IMR-90 (cell line): ENCODE data around the gene PDZD2. TPM values are rescaled to one million over a fixed set of nuclear protein-coding genes. Genes with fewer than 3 reads are reported as not detected.

Experiments
- ATAC-seq: fragments of 200-7000 bp; cut with Tn5 transposase; 2 replicates; pipeline ENCODE4 v1.9.1; 2020; ENCODE audit warnings: low read depth, mild to moderate bottlenecking, moderate library complexity
- BruUV-seq: library from RNA; stranded (reverse); fragments of 400-500 nt; replicated peaks from 2 replicates; lab custom pipeline; 2021; lab: Mats Ljungman, UMichigan
- CTCF ChIA-PET: fragments of 300-600 bp; formaldehyde crosslinking; extraction: SDS; loops from one replicate; lab custom pipeline; 2021; ENCODE audit warnings: antibody characterized with exemption; lab: Yijun Ruan, JAX
- POLR2A ChIA-PET: fragments of 300-600 bp; sonication (Branson Sonifier 250); formaldehyde crosslinking; loops from one replicate; lab custom pipeline; 2022; ENCODE audit warnings: antibody characterized with exemption; ENCODE audit not compliant: unreplicated experiment; lab: Charles Lee
- DNase-seq: peaks from one replicate; pipeline ENCODE4 v3.0.0; 2013
- H2AFZ ChIP-seq: replicated peaks from 2 replicates; pipeline ENCODE3; 2013; ENCODE audit warnings: low read length, mild to moderate bottlenecking; ENCODE audit not compliant: poor library complexity
- H2AK5ac ChIP-seq: 2 replicates; pipeline ENCODE4 v1.6.1; 2013; ENCODE audit warnings: low read depth, low read length, inconsistent platforms
- H2AK9ac ChIP-seq: replicated peaks from 2 replicates; pipeline ENCODE3; 2013; ENCODE audit warnings: mild to moderate bottlenecking, low read depth, low read length, moderate library complexity; ENCODE audit not compliant: poor library complexity
- H2BK120ac ChIP-seq: 2 replicates; pipeline ENCODE4 v1.6.1; 2013; ENCODE audit warnings: low read depth, low read length, inconsistent platforms
- H2BK15ac ChIP-seq: 3 replicates; pipeline ENCODE4 v1.6.1; 2013; ENCODE audit warnings: low read depth, low read length, inconsistent platforms
- H2BK20ac ChIP-seq: 2 replicates; pipeline ENCODE4 v1.6.1; 2013; ENCODE audit warnings: low read depth, mild to moderate bottlenecking, inconsistent platforms, low read length, moderate library complexity
- H2BK5ac ChIP-seq: 2 replicates; pipeline ENCODE4 v1.6.1; 2013; ENCODE audit warnings: mild to moderate bottlenecking, low read depth, low read length, inconsistent platforms; ENCODE audit not compliant: poor library complexity, severe bottlenecking
- H3K14ac ChIP-seq: replicated peaks from 2 replicates; pipeline ENCODE4 v1.6.1; 2013; ENCODE audit warnings: low read depth, low read length, inconsistent platforms
- H3K18ac ChIP-seq: 2 replicates; pipeline ENCODE4 v1.6.1; 2013; ENCODE audit warnings: low read depth, low read length, control low read depth
- H3K23ac ChIP-seq: 2 replicates; pipeline ENCODE4 v1.6.1; 2013; ENCODE audit warnings: low read depth, low read length, inconsistent platforms
- H3K27ac ChIP-seq: 2 replicates; pipeline ENCODE4 v1.5.1; 2013; ENCODE audit warnings: mild to moderate bottlenecking, control low read depth, low read length; ENCODE audit not compliant: insufficient read depth
- H3K27me3 ChIP-seq: 2 replicates; pipeline ENCODE4 v1.6.1; 2013; ENCODE audit warnings: low read length; ENCODE audit not compliant: control insufficient read depth, insufficient read depth
- H3K36me3 ChIP-seq: 2 replicates; pipeline ENCODE4 v1.6.1; 2013; ENCODE audit warnings: low read length, mixed read lengths; ENCODE audit not compliant: control insufficient read depth, insufficient read depth
- H3K4ac ChIP-seq: 2 replicates; pipeline ENCODE4 v1.6.1; 2013; ENCODE audit warnings: low read depth, low read length, inconsistent platforms
- H3K4me1 ChIP-seq: 2 replicates; pipeline ENCODE4 v1.6.1; 2013; ENCODE audit warnings: low read length, mixed read lengths; ENCODE audit not compliant: control insufficient read depth, insufficient read depth
- H3K4me2 ChIP-seq: 2 replicates; pipeline ENCODE4 v1.6.1; 2013; ENCODE audit warnings: low read depth, mild to moderate bottlenecking, control low read depth, low read length, moderate library complexity
- H3K4me3 ChIP-seq: 2 replicates; pipeline ENCODE4 v1.5.1; 2013; ENCODE audit warnings: low read depth, mild to moderate bottlenecking, control low read depth, low read length, moderate library complexity; ENCODE audit not compliant: insufficient read depth
- H3K56ac ChIP-seq: 2 replicates; pipeline ENCODE4 v1.6.1; 2013; ENCODE audit warnings: low read length, inconsistent platforms; ENCODE audit not compliant: insufficient read depth; ENCODE audit errors: extremely low read depth
- H3K79me1 ChIP-seq, 2 experiments: 2 replicates each; pipeline ENCODE4 v1.6.1; 2013; ENCODE audit warnings: low read length in 2 of 2, inconsistent platforms in 1 of 2, low read depth in 1 of 2
- H3K9ac ChIP-seq: 2 replicates; pipeline ENCODE4 v1.6.1; 2013; ENCODE audit warnings: low read depth, low read length, control low read depth
- H3K9me1 ChIP-seq: 2 replicates; pipeline ENCODE4 v1.6.1; 2013; ENCODE audit warnings: low read length, inconsistent platforms; ENCODE audit not compliant: insufficient read depth
- H3K9me3 ChIP-seq: 2 replicates; pipeline ENCODE4 v1.6.1; 2013; ENCODE audit warnings: low read length; ENCODE audit not compliant: control insufficient read depth, insufficient read depth
- H4K20me1 ChIP-seq: 2 replicates; pipeline ENCODE4 v1.6.1; 2013; ENCODE audit warnings: low read length, inconsistent platforms; ENCODE audit not compliant: insufficient read depth
- H4K5ac ChIP-seq: 2 replicates; pipeline ENCODE4 v1.6.1; 2013; ENCODE audit warnings: mild to moderate bottlenecking, low read depth, low read length, control low read depth
- H4K8ac ChIP-seq, 2 experiments: 2 replicates each; pipeline ENCODE4 v1.6.1; 2013; ENCODE audit warnings: low read depth in 2 of 2, low read length in 2 of 2, control low read depth in 1 of 2, inconsistent platforms in 1 of 2
- H4K91ac ChIP-seq: 2 replicates; pipeline ENCODE4 v1.6.1; 2013; ENCODE audit warnings: low read depth, low read length, inconsistent platforms; ENCODE audit not compliant: insufficient read depth
- CEBPB ChIP-seq: IDR thresholded peaks from 2 replicates; pipeline ENCODE4 v1.6.1; 2012; ENCODE audit warnings: low read depth, low read length, improper control_type of control experiment
- CHD1 ChIP-seq: IDR thresholded peaks from 2 replicates; pipeline ENCODE4 v1.6.1; 2012; ENCODE audit warnings: low read depth, low read length, improper control_type of control experiment
- FOS ChIP-seq: fragments of 150-350 bp; IDR thresholded peaks from 2 replicates; pipeline ENCODE4 v1.6.1; 2016; ENCODE audit warnings: low read depth, low read length
- MAFK ChIP-seq: IDR thresholded peaks from 2 replicates; pipeline ENCODE4 v1.6.1; 2012; ENCODE audit warnings: low read depth, low read length, improper control_type of control experiment
- MXI1 ChIP-seq: IDR thresholded peaks from 2 replicates; pipeline ENCODE4 v1.6.1; 2012; ENCODE audit warnings: low read depth, mild to moderate bottlenecking, low read length, moderate library complexity, borderline replicate concordance
- POLR2A ChIP-seq: IDR thresholded peaks from 2 replicates; pipeline ENCODE4 v1.6.1; 2012; ENCODE audit warnings: mild to moderate bottlenecking, low read depth, low read length
- RAD21 ChIP-seq: IDR thresholded peaks from 2 replicates; pipeline ENCODE4 v1.6.1; 2012; ENCODE audit warnings: low read length, improper control_type of control experiment
- RCOR1 ChIP-seq: IDR thresholded peaks from 2 replicates; pipeline ENCODE4 v1.6.1; 2012; ENCODE audit warnings: mild to moderate bottlenecking, low read length, improper control_type of control experiment; ENCODE audit not compliant: insufficient replicate concordance
- RFX5 ChIP-seq: IDR thresholded peaks from 2 replicates; pipeline ENCODE4 v1.8.0; 2012; ENCODE audit warnings: low read depth, mild to moderate bottlenecking, low read length, moderate library complexity
- WGBS, 2 experiments: methylation state at CpG; one replicate each; pipeline versions ENCODE4 v1.1.5 to v1.1.7; 2013; ENCODE audit warnings: missing lambda C conversion rate in 2 of 2; ENCODE audit not compliant: insufficient read length in 1 of 2; ENCODE audit errors: extremely low coverage in 2 of 2; 5-methylcytosine and 5-hydroxymethylcytosine counted together
- dilution Hi-C: fragments of 300-500 bp; cut with HindIII; formaldehyde crosslinking; loops from one replicate; pipeline ENCODE4 v1.14.3; 2018; ENCODE audit warnings: low sequenced_read_pairs; ENCODE audit not compliant: unreplicated experiment
- in situ Hi-C: fragments of 300-500 bp; cut with MboI; formaldehyde crosslinking; loops from 3 replicates; pipeline ENCODE4 v1.14.3; 2019; ENCODE audit warnings: low sequenced_read_pairs, inconsistent platforms, mixed read lengths
- intact Hi-C: fragments of 100-400 bp; cut with micrococcal nuclease; formaldehyde crosslinking; loops from 2 replicates; pipeline ENCODE4 v1.10.0; 2022
- polyA plus RNA-seq, 3 experiments: library from polyadenylated mRNA; depleted of rRNA; stranded (reverse); fragments of >200 nt; gene quantifications; 2 replicates each; pipeline ENCODE4 v1.2.3, GENCODE V29; 2012; ENCODE audit warnings: low replicate concordance in 1 of 3
- total RNA-seq: library from RNA; depleted of rRNA; stranded (reverse); fragments of >200 nt; gene quantifications from 2 replicates; pipeline ENCODE4 v1.2.3, GENCODE V29; 2012
- TF ChIP-seq, protein P1 (sequence below): fragments of 150-350 bp; IDR thresholded peaks from 2 replicates; pipeline ENCODE4 v1.6.1; 2016; ENCODE audit warnings: low read depth, mild to moderate bottlenecking, low read length, moderate library complexity, borderline replicate concordance
- TF ChIP-seq, protein P2 (sequence below): conservative IDR thresholded peaks from 2 replicates; pipeline ENCODE4 v1.5.1; 2012; ENCODE audit warnings: mild to moderate bottlenecking, low read depth, low read length, improper control_type of control experiment

The PDZD2 gene
- total and polyA plus RNA-seq, 2 of the 4 experiments (the other 2 are of a cell fraction) = under 0.01 to 0.02 TPM

GRCh38 chr5:31781772-31782171 is 142.8 kb downstream of the PDZD2 start:
- ATAC-seq (no peak), DNase-seq (no peak)
- Histone ChIP-seq H3K56ac (no peak overlapping the region), H3K36me3 (no peaks in the 10 kb centered on the region), H3K9ac (no peak overlapping the region), H2BK120ac (no peak overlapping the region), H2AFZ (no peak overlapping the region), H3K4ac (no peak overlapping the region), H3K4me3 (no peak overlapping the region), H4K91ac (no peak overlapping the region), H3K18ac (no peak overlapping the region), H2BK20ac (no peak overlapping the region), H3K9me3 (no peaks in the 10 kb centered on the region), H3K9me1 (no peaks in the 10 kb centered on the region), H2BK5ac (no peak overlapping the region), H3K14ac (no peak overlapping the region), H3K27ac (no peak overlapping the region), H3K4me1 (no peaks in the 10 kb centered on the region), H3K23ac (no peak overlapping the region), H4K5ac (no peak overlapping the region), H4K8ac (no peak overlapping the region), H2AK5ac (no peak overlapping the region), H2AK9ac (no peak overlapping the region), H3K27me3 (peaks cover 20% of the 10 kb centered on the region), H3K4me2 (no peak overlapping the region), H3K79me1 (no peaks in the 10 kb centered on the region), H2BK15ac (no peak overlapping the region), H4K20me1 (no peaks in the 10 kb centered on the region)
- CTCF ChIA-PET = interaction anchor here (1.2 kb wide), 1 partner anchor 19 kb away, joined by 3 read pairs; no protein-coding TSS in a partner anchor
- BruUV-seq = no TSS peak
- TF ChIP-seq, protein P1, sequence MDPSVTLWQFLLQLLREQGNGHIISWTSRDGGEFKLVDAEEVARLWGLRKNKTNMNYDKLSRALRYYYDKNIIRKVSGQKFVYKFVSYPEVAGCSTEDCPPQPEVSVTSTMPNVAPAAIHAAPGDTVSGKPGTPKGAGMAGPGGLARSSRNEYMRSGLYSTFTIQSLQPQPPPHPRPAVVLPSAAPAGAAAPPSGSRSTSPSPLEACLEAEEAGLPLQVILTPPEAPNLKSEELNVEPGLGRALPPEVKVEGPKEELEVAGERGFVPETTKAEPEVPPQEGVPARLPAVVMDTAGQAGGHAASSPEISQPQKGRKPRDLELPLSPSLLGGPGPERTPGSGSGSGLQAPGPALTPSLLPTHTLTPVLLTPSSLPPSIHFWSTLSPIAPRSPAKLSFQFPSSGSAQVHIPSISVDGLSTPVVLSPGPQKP = no peak
- TF ChIP-seq MAFK = no peak
- TF ChIP-seq RAD21 = no peak
- TF ChIP-seq, protein P2, sequence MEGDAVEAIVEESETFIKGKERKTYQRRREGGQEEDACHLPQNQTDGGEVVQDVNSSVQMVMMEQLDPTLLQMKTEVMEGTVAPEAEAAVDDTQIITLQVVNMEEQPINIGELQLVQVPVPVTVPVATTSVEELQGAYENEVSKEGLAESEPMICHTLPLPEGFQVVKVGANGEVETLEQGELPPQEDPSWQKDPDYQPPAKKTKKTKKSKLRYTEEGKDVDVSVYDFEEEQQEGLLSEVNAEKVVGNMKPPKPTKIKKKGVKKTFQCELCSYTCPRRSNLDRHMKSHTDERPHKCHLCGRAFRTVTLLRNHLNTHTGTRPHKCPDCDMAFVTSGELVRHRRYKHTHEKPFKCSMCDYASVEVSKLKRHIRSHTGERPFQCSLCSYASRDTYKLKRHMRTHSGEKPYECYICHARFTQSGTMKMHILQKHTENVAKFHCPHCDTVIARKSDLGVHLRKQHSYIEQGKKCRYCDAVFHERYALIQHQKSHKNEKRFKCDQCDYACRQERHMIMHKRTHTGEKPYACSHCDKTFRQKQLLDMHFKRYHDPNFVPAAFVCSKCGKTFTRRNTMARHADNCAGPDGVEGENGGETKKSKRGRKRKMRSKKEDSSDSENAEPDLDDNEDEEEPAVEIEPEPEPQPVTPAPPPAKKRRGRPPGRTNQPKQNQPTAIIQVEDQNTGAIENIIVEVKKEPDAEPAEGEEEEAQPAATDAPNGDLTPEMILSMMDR = no peak
- TF ChIP-seq CEBPB = no peak
- no peak for TF ChIP-seq POLR2A
- no peak for TF ChIP-seq MXI1
- no peak for TF ChIP-seq RFX5
- no peak for TF ChIP-seq FOS
- no peak for TF ChIP-seq RCOR1
- TF ChIP-seq CHD1 = no peak
- intact Hi-C loops = no loop called here
- dilution Hi-C loops = no loop called here
- in situ Hi-C loops = no loop called here
- POLR2A ChIA-PET = no interaction called here
- 80% methylated on average over 3 of the region's 5 CpGs; no CpG with 5 or more reads in 1 of the 2 experiments for WGBS, 2 experiments
